Lung (tissue), 12 donors: ENCODE measurements around the gene PRICKLE2. TPM values are rescaled to one million over a fixed set of nuclear protein-coding genes. Genes with fewer than 3 reads are reported as not detected.

Source experiments
- ATAC-seq: fragments of 200-7000 bp; cut with Tn5 transposase; one replicate; pipeline ENCODE4 v1.9.1; 2020; ENCODE audit warnings: moderate number of reproducible peaks; ENCODE audit not compliant: insufficient read depth, low FRiP score
- DNase-seq, 3 donors: peaks; one replicate each; pipeline ENCODE4 v3.0.0-alpha.2; 2013 to 2017
- H3K27ac ChIP-seq, 2 donors: one replicate each; pipeline ENCODE4 v1.5.1; 2013; ENCODE audit warnings: mild to moderate bottlenecking in 2 of 2, moderate library complexity in 2 of 2, control low read depth in 1 of 2, inconsistent platforms in 1 of 2, low read depth in 1 of 2, low read length in 1 of 2
- H3K27me3 ChIP-seq, 3 donors: one replicate each; pipeline ENCODE4 v1.5.1; 2013; ENCODE audit warnings: low read length in 2 of 3; ENCODE audit not compliant: control insufficient read depth in 3 of 3, insufficient read depth in 3 of 3
- H3K36me3 ChIP-seq, 4 donors: one replicate each; pipeline ENCODE4 v1.5.1; 2013; ENCODE audit warnings: low read length in 4 of 4, mild to moderate bottlenecking in 1 of 4, moderate library complexity in 1 of 4; ENCODE audit not compliant: control insufficient read depth in 4 of 4, insufficient read depth in 4 of 4
- H3K4me1 ChIP-seq, 5 donors: one replicate each; pipeline ENCODE4 v1.5.1; 2013; ENCODE audit warnings: low read length in 5 of 5, mild to moderate bottlenecking in 2 of 5, moderate library complexity in 1 of 5; ENCODE audit not compliant: control insufficient read depth in 5 of 5, insufficient read depth in 5 of 5
- H3K4me3 ChIP-seq: one replicate; pipeline ENCODE4 v1.5.1; 2013; ENCODE audit warnings: mild to moderate bottlenecking, control low read depth, moderate library complexity
- H3K9ac ChIP-seq, 2 donors: one replicate each; pipeline ENCODE4 v1.5.1; 2013; ENCODE audit warnings: low read length in 2 of 2, control low read depth in 1 of 2; ENCODE audit not compliant: insufficient read depth in 1 of 2
- H3K9me3 ChIP-seq, 4 donors: one replicate each; pipeline ENCODE4 v1.5.1; 2013; ENCODE audit warnings: low read length in 3 of 4, mild to moderate bottlenecking in 1 of 4, moderate library complexity in 1 of 4; ENCODE audit not compliant: control insufficient read depth in 4 of 4, insufficient read depth in 3 of 4
- WGBS, 2 donors: extraction: QIAGEN DNeasy Blood & Tissue Kit; methylation state at CpG; one replicate each; pipeline ENCODE4 v1.1.7; 2013; 5-methylcytosine and 5-hydroxymethylcytosine counted together
- polyA plus RNA-seq, 2 donors: library from polyadenylated mRNA; stranded (reverse); fragments of 200-250 nt; gene quantifications; one replicate each; pipeline ENCODE4 v1.2.1, GENCODE V29; 2013
- total RNA-seq, 2 donors: library from RNA; depleted of rRNA in 1 of 2; stranded (reverse); fragments of >200 nt in 1 of 2; gene quantifications; one replicate each; pipeline ENCODE4 v1.2.1, GENCODE V29; 2014 to 2021
- TF ChIP-seq, protein P1 (sequence below): IDR thresholded peaks from 2 replicates; pipeline ENCODE4 v1.5.1; 2012; ENCODE audit warnings: mild to moderate bottlenecking; ENCODE audit errors: control extremely low read depth, extremely low read depth
- donor health status: control.
- donor health status: control.
- donor health status: Bipolar disorder and iron deficiency.
- donor health status: healthy.
- donor health status: DM: yes; HTN: yes; CAD: no.

The PRICKLE2 gene
- total and polyA plus RNA-seq, 4 donors = 4.0 to 88.0 (median 19.9) TPM

DNA sequence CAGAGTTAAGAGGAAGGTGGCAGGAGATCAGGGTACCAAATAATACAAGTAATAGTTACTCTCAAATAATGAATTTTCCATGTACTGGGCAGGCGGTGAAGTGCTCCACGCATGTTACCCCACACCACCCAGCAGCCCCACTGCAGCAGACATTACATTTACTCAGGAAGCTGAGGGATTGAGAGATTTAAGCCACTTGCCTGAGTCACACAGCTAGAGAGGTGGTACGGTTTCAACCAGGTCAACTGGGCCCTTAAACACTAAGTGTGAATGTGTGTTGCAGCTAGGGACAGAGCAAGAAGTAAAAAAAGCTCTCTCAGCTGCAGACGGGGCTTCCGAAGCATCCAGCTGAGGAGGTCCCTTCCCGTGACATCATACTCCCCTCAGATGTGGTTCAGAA lies 91.3 kb downstream of the PRICKLE2 start:
- H3K36me3 ChIP-seq = peaks cover 2 to 40% (median 10%) of the 10 kb centered on the region in 4 donors
- TF ChIP-seq, protein P1, sequence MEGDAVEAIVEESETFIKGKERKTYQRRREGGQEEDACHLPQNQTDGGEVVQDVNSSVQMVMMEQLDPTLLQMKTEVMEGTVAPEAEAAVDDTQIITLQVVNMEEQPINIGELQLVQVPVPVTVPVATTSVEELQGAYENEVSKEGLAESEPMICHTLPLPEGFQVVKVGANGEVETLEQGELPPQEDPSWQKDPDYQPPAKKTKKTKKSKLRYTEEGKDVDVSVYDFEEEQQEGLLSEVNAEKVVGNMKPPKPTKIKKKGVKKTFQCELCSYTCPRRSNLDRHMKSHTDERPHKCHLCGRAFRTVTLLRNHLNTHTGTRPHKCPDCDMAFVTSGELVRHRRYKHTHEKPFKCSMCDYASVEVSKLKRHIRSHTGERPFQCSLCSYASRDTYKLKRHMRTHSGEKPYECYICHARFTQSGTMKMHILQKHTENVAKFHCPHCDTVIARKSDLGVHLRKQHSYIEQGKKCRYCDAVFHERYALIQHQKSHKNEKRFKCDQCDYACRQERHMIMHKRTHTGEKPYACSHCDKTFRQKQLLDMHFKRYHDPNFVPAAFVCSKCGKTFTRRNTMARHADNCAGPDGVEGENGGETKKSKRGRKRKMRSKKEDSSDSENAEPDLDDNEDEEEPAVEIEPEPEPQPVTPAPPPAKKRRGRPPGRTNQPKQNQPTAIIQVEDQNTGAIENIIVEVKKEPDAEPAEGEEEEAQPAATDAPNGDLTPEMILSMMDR = no peak
- H3K4me3 ChIP-seq = no peak overlapping the region
- no peak overlapping the region for H3K9ac ChIP-seq
- ATAC-seq = no peak
- no peak for DNase-seq
- WGBS, 2 donors = 95 to 97% methylated on average over 6 of the region's 6 CpGs
- H3K4me1 ChIP-seq = peaks cover 0 to 7% (median 4%) of the 10 kb centered on the region in 5 donors
- H3K27me3 ChIP-seq = no peaks in the 10 kb centered on the region
- H3K27ac ChIP-seq = no peak overlapping the region
- H3K9me3 ChIP-seq = no peaks in the 10 kb centered on the region

DNA sequence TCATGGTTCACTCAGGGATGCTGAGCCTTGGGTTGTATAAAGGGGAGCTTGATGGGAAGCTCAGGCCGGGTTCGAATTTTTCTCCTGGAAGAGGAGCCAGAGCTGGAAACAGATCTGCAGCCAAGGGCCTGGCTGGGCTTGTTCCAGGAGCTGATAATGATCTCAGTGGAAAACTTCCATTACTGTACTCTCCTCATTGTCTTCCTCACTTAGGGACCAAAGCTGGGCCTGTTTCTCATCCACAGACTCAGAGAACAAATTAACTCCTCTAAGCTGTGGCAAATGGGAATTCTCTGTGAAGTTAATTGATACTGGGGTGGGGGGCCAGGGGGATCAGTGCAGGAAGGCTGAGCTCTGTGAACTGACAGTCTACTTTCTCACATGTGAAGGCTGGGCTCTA lies 92.0 kb downstream of the PRICKLE2 start:
- no peak overlapping the region for H3K27ac ChIP-seq
- peaks cover 2 to 34% (median 9%) of the 10 kb centered on the region in 4 donors for H3K36me3 ChIP-seq
- no peak for ATAC-seq
- no peak overlapping the region for H3K9ac ChIP-seq
- no peaks in the 10 kb centered on the region for H3K27me3 ChIP-seq
- H3K4me1 ChIP-seq = peaks cover 0 to 6% (median 4%) of the 10 kb centered on the region in 5 donors
- WGBS, 2 donors = 54 to 85% methylated on average over 2 of the region's 2 CpGs
- no peak for DNase-seq
- H3K9me3 ChIP-seq = no peaks in the 10 kb centered on the region
- H3K4me3 ChIP-seq = no peak overlapping the region
- TF ChIP-seq, protein P1 = no peak

DNA sequence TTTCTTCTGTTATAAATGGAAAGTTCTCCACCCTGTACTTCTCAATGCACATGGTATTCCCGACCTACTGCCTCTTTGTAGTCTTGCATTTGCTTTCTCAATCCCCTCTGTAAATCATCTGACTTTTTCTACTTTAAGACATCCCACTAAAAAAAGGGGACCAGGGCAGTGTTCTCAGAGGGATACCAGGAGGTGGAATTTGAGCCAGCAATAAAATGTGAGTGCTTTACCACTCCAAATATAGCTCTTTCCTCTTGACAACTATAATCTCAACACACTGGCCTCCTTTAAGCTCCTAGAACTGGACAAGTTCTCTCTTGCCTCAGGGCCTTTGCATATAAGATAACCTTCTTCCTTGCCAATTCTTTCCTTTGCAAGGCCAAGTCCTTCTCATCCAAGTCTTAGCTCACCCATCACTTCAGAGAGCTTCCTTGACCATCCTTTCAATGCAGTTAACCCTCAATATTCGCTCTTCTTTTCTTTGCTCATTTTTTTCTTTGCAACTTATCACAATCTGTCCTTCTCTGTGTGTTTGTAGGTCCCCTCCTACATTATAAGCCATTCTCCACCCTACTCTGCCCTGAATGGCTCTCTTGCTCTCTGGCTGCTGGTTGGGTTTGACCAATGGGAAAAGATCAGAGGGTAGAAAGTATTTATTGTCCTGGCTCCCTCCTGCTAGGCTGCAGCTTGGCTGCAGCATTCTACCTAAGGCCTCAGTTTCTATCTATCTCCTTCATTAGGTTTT lies 93.4 kb downstream of the PRICKLE2 start:
- 81 to 90% methylated on average over 2 of the region's 2 CpGs for WGBS, 2 donors
- DNase-seq (no peak), ATAC-seq (no peak)
- Histone ChIP-seq H3K9ac (no peak overlapping the region), H3K4me1 (peaks cover 0 to 5% (median 4%) of the 10 kb centered on the region in 5 donors), H3K27me3 (no peaks in the 10 kb centered on the region), H3K9me3 (no peaks in the 10 kb centered on the region), H3K27ac (no peak overlapping the region), H3K4me3 (no peak overlapping the region), H3K36me3 (peaks cover 2 to 25% (median 8%) of the 10 kb centered on the region in 4 donors)
- TF ChIP-seq, protein P1 = no peak
